NCI-H526 treated with DMSO at 0.1 percent for 48 hours (cell line): ENCODE data around the gene MGAT4A.

Source experiments
- DNase-seq: peaks from one replicate; lab custom pipeline; 2025; lab: John Stamatoyannopoulos, UW

MGAT4A gene

GRCh38 chr2:98731041-98731893 lies at the start of gene MGAT4A:
Gene MGAT4A (minus strand): TSS chr2:98731132. CDS start chr2:98726332, 4,800 bp downstream.
- DNase-seq: peak; percentile 20

GRCh38 chr2:98778741-98779483 lies 48.0 kb upstream of the MGAT4A start:
- no peak for DNase-seq

- DNase-seq: no peak
These were observed 47.2 kb upstream of the MGAT4A start for GRCh38 chr2:98778151-98778550.

GRCh38 chr2:98777710-98778109 lies 46.8 kb upstream of the MGAT4A start:
- DNase-seq: no peak

DNA sequence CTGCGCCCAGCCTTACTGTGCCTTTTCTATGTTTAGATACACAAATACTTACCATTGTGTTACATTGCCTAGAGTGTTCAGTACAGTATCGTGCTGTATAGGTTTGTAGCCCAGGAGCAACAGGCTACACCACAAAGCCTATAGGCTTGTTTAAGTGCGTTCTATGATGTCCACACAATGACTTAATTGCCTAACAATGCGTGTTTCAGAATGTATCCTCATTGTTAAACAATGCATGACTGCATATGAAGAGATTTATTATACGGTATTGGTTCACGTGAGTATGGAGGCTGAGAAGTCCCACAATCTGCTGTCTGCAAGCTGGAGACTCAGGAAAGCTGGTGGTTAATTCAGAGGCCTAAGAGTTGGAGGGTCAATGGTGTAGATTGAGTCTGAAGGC lies 46.1 kb upstream of the MGAT4A start:
- no peak for DNase-seq

- no peak for DNase-seq
These were observed 45.2 kb upstream of the MGAT4A start for GRCh38 chr2:98776136-98776535.

- DNase-seq: no peak
These were observed 44.4 kb upstream of the MGAT4A start for GRCh38 chr2:98775146-98775986.

GRCh38 chr2:98773907-98774306 lies 43.0 kb upstream of the MGAT4A start:
- DNase-seq: no peak

DNA sequence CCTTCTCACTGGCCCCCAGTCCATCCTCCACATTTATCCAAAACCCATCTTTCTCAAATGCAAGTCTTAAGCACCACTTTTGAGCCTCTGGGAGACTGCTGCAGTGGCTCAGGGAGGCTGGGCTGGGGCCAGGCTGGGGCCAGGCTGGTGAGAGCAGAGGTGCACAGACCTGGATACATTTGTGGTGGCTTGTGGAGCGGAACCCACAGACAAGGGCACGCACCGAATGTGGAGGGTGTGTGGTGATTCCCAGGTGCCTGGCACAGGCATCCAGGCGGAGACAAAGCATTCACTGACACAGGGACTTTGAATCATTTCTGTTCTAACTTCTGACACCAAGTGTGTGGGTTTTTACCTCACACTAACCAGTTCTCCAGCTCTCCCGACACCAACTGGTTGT lies 42.2 kb upstream of the MGAT4A start:
- DNase-seq: no peak

GRCh38 chr2:98772536-98772935 lies 41.6 kb upstream of the MGAT4A start:
- no peak for DNase-seq

GRCh38 chr2:98771721-98772524 lies 41.0 kb upstream of the MGAT4A start:
- DNase-seq: no peak

DNA sequence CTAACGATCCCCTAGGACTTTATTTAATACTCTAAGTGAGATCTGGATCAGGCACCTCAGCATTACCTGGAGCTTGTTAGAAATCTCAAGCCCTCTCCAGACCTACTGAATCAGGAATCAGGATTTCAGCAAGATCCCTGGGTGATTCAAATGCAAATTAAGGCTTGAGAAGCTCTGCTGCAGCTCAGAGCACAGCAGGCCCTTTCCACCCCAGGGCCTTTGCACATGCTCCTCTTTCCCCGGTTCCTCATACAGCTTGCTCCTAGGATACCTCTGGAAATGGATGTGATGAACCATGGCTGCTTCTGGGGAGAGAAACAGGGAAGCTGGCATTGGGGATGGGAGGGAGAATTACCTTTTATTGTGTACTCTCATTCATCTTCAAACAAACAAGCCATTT lies 40.3 kb upstream of the MGAT4A start:
- no peak for DNase-seq

DNA sequence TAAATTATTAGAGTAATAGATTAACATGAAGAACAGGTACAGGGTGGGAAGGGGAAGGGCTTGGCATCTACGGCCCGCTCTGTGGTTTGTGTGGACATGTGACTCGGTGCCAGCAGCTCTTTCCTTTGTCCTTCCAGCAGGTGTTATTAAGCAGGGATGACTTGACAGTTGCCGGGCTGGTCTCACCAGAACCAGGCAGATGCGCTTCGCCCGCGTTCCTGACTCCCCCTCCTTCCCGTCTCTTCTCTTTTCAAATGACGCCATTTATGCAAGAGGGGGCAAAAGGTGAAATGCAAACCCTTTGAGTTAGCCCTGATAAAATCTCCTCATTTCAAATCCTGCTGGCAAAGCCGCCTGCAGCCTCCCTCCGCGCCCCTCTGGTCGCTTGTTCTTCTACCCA lies 38.9 kb upstream of the MGAT4A start:
- peak; percentile 90 for DNase-seq

- no peak for DNase-seq
These were observed 38.2 kb upstream of the MGAT4A start for GRCh38 chr2:98769114-98769476.

DNA sequence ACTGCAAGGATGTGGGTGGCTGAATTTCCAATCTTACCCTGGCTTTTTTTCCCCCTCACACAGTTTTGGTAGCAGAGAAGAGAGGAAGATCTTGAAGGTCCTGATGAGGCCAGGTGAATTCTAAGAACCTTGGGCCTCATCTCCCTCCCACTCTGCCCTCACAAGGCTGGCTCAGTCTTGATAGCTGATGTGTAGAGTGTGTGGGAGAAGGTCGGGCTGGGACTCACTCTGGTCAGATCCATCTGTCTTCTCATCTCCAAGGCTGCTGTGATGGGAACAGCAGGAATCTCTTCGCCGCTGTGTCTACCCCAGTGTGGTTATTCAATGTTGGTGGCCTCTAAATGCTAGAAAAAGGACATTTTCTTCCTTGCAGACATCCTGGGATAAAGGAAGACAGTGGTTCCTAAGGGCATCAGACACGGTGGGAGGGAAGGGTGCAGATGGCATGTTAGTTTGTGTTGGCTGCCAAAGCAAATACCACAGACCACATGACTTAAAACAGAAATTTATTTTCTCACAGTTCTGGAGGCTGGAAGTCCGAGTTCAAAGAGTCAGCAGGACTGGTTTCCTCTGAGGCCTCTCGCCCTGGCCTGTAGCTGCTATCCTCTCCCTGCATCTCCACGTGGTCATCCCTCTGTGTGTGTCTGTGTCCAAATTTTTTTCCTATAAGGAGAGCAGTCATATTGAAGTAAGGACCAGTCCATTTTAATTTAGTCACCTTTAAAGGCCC lies 37.6 kb upstream of the MGAT4A start:
- DNase-seq: no peak

DNA sequence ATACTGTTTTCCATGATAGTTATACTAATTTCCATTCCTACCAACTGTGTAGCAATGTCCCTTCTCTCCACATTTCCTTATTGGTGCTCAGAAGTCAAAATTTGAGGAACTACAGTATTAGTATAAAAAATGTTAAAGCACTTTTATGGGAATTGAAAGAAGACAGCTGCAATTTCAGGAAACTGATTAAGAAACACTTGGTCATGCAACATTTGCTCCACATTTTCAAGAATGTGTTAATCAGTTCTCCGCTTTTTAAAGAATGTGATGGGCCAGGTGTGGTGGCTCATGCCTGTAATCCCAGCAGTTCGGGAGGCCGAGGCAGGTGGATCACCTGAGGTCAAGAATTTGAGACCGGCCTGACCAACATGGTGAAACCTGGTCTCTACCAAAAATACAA lies 33.6 kb upstream of the MGAT4A start:
- no peak for DNase-seq

DNA sequence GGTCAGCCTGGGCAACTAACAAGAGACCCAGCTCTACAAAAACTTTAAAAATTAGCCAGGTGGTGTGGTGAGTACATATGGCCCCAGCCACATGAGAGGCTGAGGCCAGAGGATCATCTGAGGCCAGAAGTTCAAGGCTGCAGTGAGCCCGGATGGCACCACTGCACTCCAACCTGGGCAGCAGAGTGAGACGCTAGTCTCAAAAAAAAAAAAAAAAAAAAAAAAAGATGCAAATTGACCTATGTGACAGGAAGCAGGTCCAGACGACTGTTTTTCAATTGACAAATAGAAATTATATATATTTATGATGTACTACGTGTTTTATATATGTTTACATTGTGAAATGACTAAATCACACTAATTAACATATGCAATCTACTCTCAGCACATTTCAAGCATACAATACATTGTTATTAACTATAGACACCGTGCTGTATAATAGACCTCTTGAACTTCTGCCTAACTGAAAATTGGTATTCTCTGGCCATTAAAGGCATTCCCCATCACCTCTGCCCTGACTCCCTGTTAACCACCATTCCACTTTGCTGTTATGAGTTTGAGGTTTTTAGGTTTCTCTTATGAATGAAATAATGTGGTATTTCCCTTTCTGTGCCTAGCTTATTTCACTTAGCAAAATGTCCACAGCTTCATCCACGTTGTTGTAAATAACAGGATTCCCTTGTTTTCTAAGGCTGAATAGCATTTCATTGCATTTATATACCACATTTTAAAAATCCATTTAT lies 32.4 kb upstream of the MGAT4A start:
- DNase-seq: no peak

DNA sequence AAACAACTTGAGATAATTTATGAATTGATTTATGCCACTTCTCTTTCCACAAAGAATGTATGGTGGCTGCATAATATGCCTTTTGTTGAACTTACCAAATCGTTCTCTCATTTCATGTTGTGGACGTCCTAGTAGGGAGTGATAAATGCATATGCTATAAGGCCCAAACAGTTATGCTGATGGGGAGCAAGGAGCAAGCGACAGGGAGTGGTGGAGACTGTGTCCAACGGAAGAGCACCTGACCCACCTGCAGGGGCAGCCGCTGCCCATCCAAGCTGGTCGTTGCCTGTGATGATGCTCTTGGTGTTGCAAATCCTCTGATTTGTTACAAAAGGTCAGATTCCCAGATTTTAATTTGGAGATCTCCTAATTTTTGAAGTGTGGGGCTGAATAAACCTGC lies 31.0 kb upstream of the MGAT4A start:
- no peak for DNase-seq

DNA sequence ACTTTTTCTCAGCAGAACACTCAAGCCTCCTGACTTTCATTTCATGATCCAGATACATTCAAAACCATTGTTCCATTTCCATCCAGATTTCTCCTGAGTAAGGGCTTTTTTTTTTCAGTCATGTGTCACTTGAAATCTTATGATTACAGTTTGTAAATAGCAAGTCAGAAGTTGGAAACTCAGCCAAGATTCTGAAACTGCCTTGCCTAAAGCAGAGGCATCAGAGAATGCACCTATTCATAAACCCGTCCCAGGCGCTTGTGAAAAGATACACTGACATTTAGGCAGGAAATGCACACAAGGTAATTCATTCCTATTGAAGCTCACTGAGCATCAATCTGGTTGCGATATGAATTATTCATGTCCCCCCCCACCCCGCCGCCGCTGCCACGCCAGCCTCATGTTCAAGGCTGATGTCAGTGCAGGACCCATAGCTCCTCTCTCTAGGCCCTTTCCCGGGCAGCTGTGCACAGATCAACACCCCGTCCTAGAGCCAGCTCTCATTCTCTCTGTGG lies 30.4 kb upstream of the MGAT4A start:
- no peak for DNase-seq
